Measurements from ENCODE around the gene MFSD11.

GRCh38 chr17:76715496-76715830, 22.5 kb upstream of the MFSD11 start:
- TF ChIP-seq CTCF (IDR thresholded peaks at IDR 0.05) (no peak), POLR2AphosphoS5 (IDR thresholded peaks at IDR 0.05; ENCODE audit: insufficient read depth in 1 of 2, low read depth in 1 of 2) (no peak)
